SK-N-SH treated with all-trans-retinoic acid at 6 μM for 48 hours (cell line): ENCODE data around the gene TAF1B.

Experiments used
- GLIS3 ChIP-seq: fragments of 250-450 bp; sonication (Bioruptor Pico); IDR thresholded peaks from 2 replicates; pipeline ENCODE4 v1.5.0; 2020; ENCODE audit warnings: mild to moderate bottlenecking, moderate library complexity
- ISL1 ChIP-seq: fragments of 250-450 bp; sonication (Bioruptor Pico); IDR thresholded peaks from 2 replicates; pipeline ENCODE4 v2.1.2; 2022; ENCODE audit warnings: mild to moderate bottlenecking, moderate library complexity
- POU6F1 ChIP-seq: fragments of 250-450 bp; sonication (Bioruptor Pico); IDR thresholded peaks from 2 replicates; pipeline ENCODE4 v1.8.0; 2021; ENCODE audit warnings: low read depth, mild to moderate bottlenecking, moderate library complexity, borderline replicate concordance
- SNAI2 ChIP-seq: fragments of 250-450 bp; sonication (Bioruptor Pico); IDR thresholded peaks from 2 replicates; pipeline ENCODE4 v1.5.0; 2020; ENCODE audit warnings: mild to moderate bottlenecking, moderate library complexity
- TOX ChIP-seq: fragments of 250-450 bp; sonication (Bioruptor Pico); IDR thresholded peaks from 2 replicates; pipeline ENCODE4 v1.8.0; 2021; ENCODE audit warnings: mild to moderate bottlenecking, moderate library complexity, borderline replicate concordance
- ZC3H10 ChIP-seq: fragments of 250-450 bp; sonication (Bioruptor Pico); IDR thresholded peaks from 2 replicates; pipeline ENCODE4 v1.5.1; 2021; ENCODE audit warnings: mild to moderate bottlenecking, moderate library complexity
- ZFP3 ChIP-seq: fragments of 250-450 bp; sonication (Bioruptor Pico); IDR thresholded peaks from 2 replicates; pipeline ENCODE4 v1.5.0; 2020; ENCODE audit warnings: mild to moderate bottlenecking, moderate library complexity
- ZNF565 ChIP-seq: fragments of 450-650 bp; formaldehyde crosslinking; conservative IDR thresholded peaks from 2 replicates; pipeline ENCODE4 v1.5.0; 2020; ENCODE audit warnings: low read depth, mild to moderate bottlenecking, moderate library complexity
- ZNF70 ChIP-seq: fragments of 450-650 bp; formaldehyde crosslinking; IDR thresholded peaks from 2 replicates; pipeline ENCODE4 v1.5.0; 2020; ENCODE audit warnings: mild to moderate bottlenecking, moderate library complexity
- TF ChIP-seq, protein P1 (sequence below): fragments of 250-450 bp; sonication (Bioruptor Pico); IDR thresholded peaks from 2 replicates; pipeline ENCODE4 v1.8.0; 2020; ENCODE audit warnings: mild to moderate bottlenecking, moderate library complexity, borderline replicate concordance

- TF ChIP-seq SNAI2 (CRISPR knock-in tag), result peak; percentile 67; the same call in 1 of the 2 replicates
- TF ChIP-seq ISL1 (CRISPR knock-in tag), result no peak
- TF ChIP-seq ZNF565 (CRISPR knock-in tag), result no peak; the same call in 1 of the 2 replicates
- TF ChIP-seq ZFP3 (CRISPR knock-in tag), result no peak
- TF ChIP-seq ZC3H10 (CRISPR knock-in tag), result no peak
- TF ChIP-seq POU6F1 (CRISPR knock-in tag), result no peak
- TF ChIP-seq GLIS3 (CRISPR knock-in tag), result no peak
- TF ChIP-seq TOX (CRISPR knock-in tag), result no peak
- no peak for TF ChIP-seq ZNF70 (CRISPR knock-in tag)
- TF ChIP-seq, protein P1, sequence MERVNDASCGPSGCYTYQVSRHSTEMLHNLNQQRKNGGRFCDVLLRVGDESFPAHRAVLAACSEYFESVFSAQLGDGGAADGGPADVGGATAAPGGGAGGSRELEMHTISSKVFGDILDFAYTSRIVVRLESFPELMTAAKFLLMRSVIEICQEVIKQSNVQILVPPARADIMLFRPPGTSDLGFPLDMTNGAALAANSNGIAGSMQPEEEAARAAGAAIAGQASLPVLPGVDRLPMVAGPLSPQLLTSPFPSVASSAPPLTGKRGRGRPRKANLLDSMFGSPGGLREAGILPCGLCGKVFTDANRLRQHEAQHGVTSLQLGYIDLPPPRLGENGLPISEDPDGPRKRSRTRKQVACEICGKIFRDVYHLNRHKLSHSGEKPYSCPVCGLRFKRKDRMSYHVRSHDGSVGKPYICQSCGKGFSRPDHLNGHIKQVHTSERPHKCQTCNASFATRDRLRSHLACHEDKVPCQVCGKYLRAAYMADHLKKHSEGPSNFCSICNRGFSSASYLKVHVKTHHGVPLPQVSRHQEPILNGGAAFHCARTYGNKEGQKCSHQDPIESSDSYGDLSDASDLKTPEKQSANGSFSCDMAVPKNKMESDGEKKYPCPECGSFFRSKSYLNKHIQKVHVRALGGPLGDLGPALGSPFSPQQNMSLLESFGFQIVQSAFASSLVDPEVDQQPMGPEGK, result no peak
These were observed 108.4 kb downstream of the TAF1B start, which contains the start of gene GRHL1 for GRCh38 chr2:9951522-9952285.
